GM12878 (cell line): Measurements from ENCODE around the gene RACK1. TPM values are rescaled to one million over a fixed set of nuclear protein-coding genes. Genes with fewer than 3 reads are reported as not detected.

Source experiments
- BACH1 ChIP-seq: fragments of 450-650 bp; IDR thresholded peaks from 2 replicates; pipeline ENCODE4 v1.6.1; 2017; ENCODE audit warnings: mild to moderate bottlenecking, borderline replicate concordance
- CREM ChIP-seq: IDR thresholded peaks from 2 replicates; pipeline ENCODE4 v1.6.1; 2014; ENCODE audit warnings: antibody characterized with exemption, low read depth
- IKZF1 ChIP-seq: fragments of 450-650 bp; conservative IDR thresholded peaks from 2 replicates; pipeline ENCODE4 v1.6.1; 2017; ENCODE audit warnings: antibody characterized with exemption, mild to moderate bottlenecking
- KLF5 ChIP-seq: fragments of 450-650 bp; IDR thresholded peaks from 2 replicates; pipeline ENCODE4 v1.6.1; 2014; ENCODE audit warnings: mild to moderate bottlenecking; ENCODE audit not compliant: partially characterized antibody
- MYB ChIP-seq: fragments of 150-350 bp; IDR thresholded peaks from 2 replicates; pipeline ENCODE4 v1.6.1; 2014; ENCODE audit warnings: mild to moderate bottlenecking, low read depth, low read length, borderline replicate concordance
- NFIC ChIP-seq: IDR thresholded peaks from 2 replicates; pipeline ENCODE4 v1.6.1; 2012; ENCODE audit warnings: low read depth, mild to moderate bottlenecking, inconsistent platforms, low read length, moderate library complexity
- NKRF ChIP-seq: fragments of 450-650 bp; conservative IDR thresholded peaks from 2 replicates; pipeline ENCODE4 v1.6.1; 2017; ENCODE audit warnings: mild to moderate bottlenecking, moderate library complexity
- PML ChIP-seq: IDR thresholded peaks from 2 replicates; pipeline ENCODE4 v1.6.1; 2012; ENCODE audit warnings: low read length, inconsistent platforms
- RELA ChIP-seq: fragments of 450-650 bp; IDR thresholded peaks from 2 replicates; pipeline ENCODE4 v1.8.0; 2014; ENCODE audit warnings: borderline replicate concordance; ENCODE audit not compliant: partially characterized antibody
- RELB ChIP-seq: fragments of 450-650 bp; IDR thresholded peaks from 2 replicates; pipeline ENCODE4 v1.6.1; 2017; ENCODE audit warnings: low read depth, mild to moderate bottlenecking, moderate library complexity
- RUNX3 ChIP-seq: IDR thresholded peaks from 2 replicates; pipeline ENCODE4 v1.6.1; 2012; ENCODE audit warnings: low read length, inconsistent platforms
- SIN3A ChIP-seq: IDR thresholded peaks from 2 replicates; pipeline ENCODE4 v1.6.1; 2012; ENCODE audit warnings: low read depth, low read length, improper control_type of control experiment
- TARDBP ChIP-seq: IDR thresholded peaks from 2 replicates; pipeline ENCODE4 v1.6.1; 2016; ENCODE audit warnings: borderline replicate concordance
- ZNF207 ChIP-seq: fragments of 450-650 bp; IDR thresholded peaks from 2 replicates; pipeline ENCODE4 v1.6.1; 2014; ENCODE audit warnings: antibody characterized with exemption, mild to moderate bottlenecking, borderline replicate concordance
- ZNF217 ChIP-seq: fragments of 450-650 bp; IDR thresholded peaks from 2 replicates; pipeline ENCODE4 v1.6.1; 2017; ENCODE audit warnings: antibody characterized with exemption, mild to moderate bottlenecking
- ZZZ3 ChIP-seq: IDR thresholded peaks from 2 replicates; pipeline ENCODE4 v1.6.1; 2011; ENCODE audit warnings: low read depth; ENCODE audit not compliant: control insufficient read depth, insufficient read length
- polyA plus RNA-seq, 11 experiments: library from polyadenylated mRNA; depleted of rRNA in 4 of 11; unstranded in 6 of 11; stranded (reverse) in 5 of 11; fragments of >200 nt; fragmentation: Nextera tagmentation in 4 of 11; fragmentation: Illumina TruSeq in 1 of 11; extraction: Ambion mirVana in 4 of 11; extraction: Trizol in 1 of 11; gene quantifications; 1 replicate in 1 of 11; 2 replicates in 10 of 11; pipeline versions ENCODE4 v1.2.1 to v1.2.3, GENCODE V29; 2011 to 2016; ENCODE audit warnings: inconsistent platforms in 2 of 11, missing spikeins in 2 of 11, low read depth in 1 of 11
- total RNA-seq, 4 experiments: library from RNA; depleted of rRNA in 3 of 4; stranded (reverse); fragments of >200 nt in 3 of 4; fragmentation: Illumina TruSeq in 1 of 4; extraction: Trizol in 1 of 4; gene quantifications; 2 replicates each; pipeline versions ENCODE4 v1.2.1 to v1.2.3, GENCODE V29; 2013 to 2021
- TF ChIP-seq, protein P1 (sequence below): fragments of 450-650 bp; IDR thresholded peaks from 2 replicates; pipeline ENCODE4 v1.6.1; 2017; ENCODE audit warnings: borderline replicate concordance

The RACK1 gene
- total and polyA plus RNA-seq, 10 of the 15 experiments (the other 5 are each of a cell fraction or from before 2014, with no cell fraction given) = 1,365 to 6,584 (median 4,167) TPM

GRCh38 chr5:181261320-181262049, 17.8 kb upstream of the RACK1 start (continued):
- no peak for TF ChIP-seq RELA
- TF ChIP-seq ZZZ3 = no peak
- peak; percentile 66 for TF ChIP-seq RUNX3
- TF ChIP-seq ZNF207 = 0 out of 2 replicates have a peak, but pooled peaks have one; percentile 37
- TF ChIP-seq RELB = no peak
- peak; percentile 61 for TF ChIP-seq PML
- peak; percentile 83 for TF ChIP-seq IKZF1
- TF ChIP-seq, protein P1, sequence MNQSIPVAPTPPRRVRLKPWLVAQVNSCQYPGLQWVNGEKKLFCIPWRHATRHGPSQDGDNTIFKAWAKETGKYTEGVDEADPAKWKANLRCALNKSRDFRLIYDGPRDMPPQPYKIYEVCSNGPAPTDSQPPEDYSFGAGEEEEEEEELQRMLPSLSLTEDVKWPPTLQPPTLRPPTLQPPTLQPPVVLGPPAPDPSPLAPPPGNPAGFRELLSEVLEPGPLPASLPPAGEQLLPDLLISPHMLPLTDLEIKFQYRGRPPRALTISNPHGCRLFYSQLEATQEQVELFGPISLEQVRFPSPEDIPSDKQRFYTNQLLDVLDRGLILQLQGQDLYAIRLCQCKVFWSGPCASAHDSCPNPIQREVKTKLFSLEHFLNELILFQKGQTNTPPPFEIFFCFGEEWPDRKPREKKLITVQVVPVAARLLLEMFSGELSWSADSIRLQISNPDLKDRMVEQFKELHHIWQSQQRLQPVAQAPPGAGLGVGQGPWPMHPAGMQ = no peak
- no peak for TF ChIP-seq NFIC
- TF ChIP-seq SIN3A = peak; percentile 0; the same call in 1 of the 2 replicates
- no peak for TF ChIP-seq MYB
- TF ChIP-seq ZNF217 = no peak
- no peak for TF ChIP-seq CREM
- TF ChIP-seq NKRF = peak; percentile 31; the same call in 1 of the 2 replicates
- TF ChIP-seq BACH1 = peak; percentile 22; the same call in 1 of the 2 replicates
- no peak for TF ChIP-seq TARDBP
- peak; percentile 28 for TF ChIP-seq KLF5
